Keratinocyte (primary cell): ENCODE measurements around the gene ZNF185. TPM values are rescaled to one million over a fixed set of nuclear protein-coding genes. Genes with fewer than 3 reads are reported as not detected.

ENCODE experiments used
- DNase-seq: peaks from one replicate; pipeline ENCODE4 v3.0.0-alpha.2; 2011; ENCODE audit warnings: low read depth, missing footprints, low spot score
- FAIRE-seq: peaks from 2 replicates; lab custom pipeline; 2011; peaks lifted over from hg19 to GRCh38; lab: Jason Lieb, UNC
- H2AFZ ChIP-seq: 2 replicates; pipeline ENCODE4 v1.6.0; 2012; ENCODE audit warnings: low read length, control low read depth, inconsistent platforms; ENCODE audit not compliant: control insufficient read depth
- H3K27ac ChIP-seq: 2 replicates; pipeline ENCODE4 v1.5.1; 2011; ENCODE audit warnings: low read length; ENCODE audit not compliant: control insufficient read depth, insufficient read depth
- H3K27me3 ChIP-seq: 3 replicates; pipeline ENCODE4 v1.6.0; 2011; ENCODE audit warnings: low read length; ENCODE audit not compliant: control insufficient read depth, insufficient read depth; ENCODE audit errors: extremely low read depth
- H3K36me3 ChIP-seq, 2 experiments: 2 replicates in 1 of 2; 3 replicates in 1 of 2; pipeline ENCODE4 v1.5.1; 2011; ENCODE audit warnings: low read length in 2 of 2, mild to moderate bottlenecking in 1 of 2; ENCODE audit not compliant: control insufficient read depth in 2 of 2, insufficient read depth in 2 of 2; ENCODE audit errors: extremely low read depth in 1 of 2
- H3K4me1 ChIP-seq: 3 replicates; pipeline ENCODE4 v1.5.1; 2011; ENCODE audit warnings: low read length; ENCODE audit not compliant: control insufficient read depth, insufficient read depth; ENCODE audit errors: extremely low read depth
- H3K4me2 ChIP-seq: 3 replicates; pipeline ENCODE4 v1.6.0; 2011; ENCODE audit warnings: low read depth, low read length; ENCODE audit not compliant: control insufficient read depth, insufficient read depth; ENCODE audit errors: extremely low read depth
- H3K4me3 ChIP-seq, 3 experiments: fragments of 200-600 bp in 1 of 3; sonication (generic) in 1 of 3; 2 replicates in 2 of 3; 3 replicates in 1 of 3; pipeline ENCODE4 v1.5.1; 2011 to 2016; ENCODE audit warnings: low read length in 3 of 3, mild to moderate bottlenecking in 3 of 3, control low read depth in 2 of 3, inconsistent platforms in 1 of 3, low read depth in 1 of 3, mixed read lengths in 1 of 3, mixed run types in 1 of 3, moderate library complexity in 1 of 3; ENCODE audit not compliant: control insufficient read depth in 2 of 3, insufficient read depth in 2 of 3; ENCODE audit errors: extremely low read depth in 1 of 3
- H3K79me2 ChIP-seq: 2 replicates; pipeline ENCODE4 v1.6.0; 2012; ENCODE audit warnings: low read length; ENCODE audit not compliant: control insufficient read depth, insufficient read depth
- H3K9ac ChIP-seq: 3 replicates; pipeline ENCODE4 v1.6.0; 2011; ENCODE audit warnings: low read length; ENCODE audit not compliant: control insufficient read depth, insufficient read depth; ENCODE audit errors: extremely low read depth
- H3K9me1 ChIP-seq: 3 replicates; pipeline ENCODE4 v1.6.0; 2011; ENCODE audit warnings: low read length; ENCODE audit not compliant: control insufficient read depth, insufficient read depth; ENCODE audit errors: extremely low read depth
- H3K9me3 ChIP-seq: 2 replicates; pipeline ENCODE4 v1.5.1; 2012; ENCODE audit warnings: low read depth, low read length; ENCODE audit not compliant: control insufficient read depth
- H4K20me1 ChIP-seq: 3 replicates; pipeline ENCODE4 v1.6.0; 2011; ENCODE audit warnings: low read length; ENCODE audit not compliant: control insufficient read depth, insufficient read depth; ENCODE audit errors: extremely low read depth
- EZH2 ChIP-seq: IDR thresholded peaks from one replicate; pipeline ENCODE4 v1.6.1; 2012; ENCODE audit warnings: inconsistent platforms, mild to moderate bottlenecking, low read length, moderate library complexity
- dilution Hi-C: fragments of 300-500 bp; cut with MboI; formaldehyde crosslinking; loops from one replicate; pipeline ENCODE4 v1.7.0; 2020; ENCODE audit warnings: low sequenced_read_pairs; ENCODE audit not compliant: extremely low pct_ligation_motif_present
- polyA plus RNA-seq, 5 experiments: library from polyadenylated mRNA; depleted of rRNA in 3 of 5; stranded (reverse) in 3 of 5; stranded (forward) in 1 of 5; unstranded in 1 of 5; fragments of >200 nt; gene quantifications; 1 replicate in 1 of 5; 2 replicates in 3 of 5; 3 replicates in 1 of 5; pipeline versions ENCODE4 v1.2.1 to v1.2.3, GENCODE V29; 2011 to 2012; ENCODE audit warnings: missing spikeins in 2 of 5, low read depth in 1 of 5, low replicate concordance in 1 of 5
- TF ChIP-seq, protein P1 (sequence below), 3 experiments: IDR thresholded peaks in 1 of 3; conservative IDR thresholded peaks in 1 of 3; optimal IDR thresholded peaks in 1 of 3; 2 replicates in 2 of 3; 3 replicates in 1 of 3; pipeline versions ENCODE3 to v1.5.1; 2011; ENCODE audit warnings: low read length in 3 of 3, mild to moderate bottlenecking in 3 of 3, moderate library complexity in 2 of 3, control low read depth in 1 of 3, inconsistent platforms in 1 of 3; ENCODE audit not compliant: insufficient read depth in 2 of 3; ENCODE audit errors: extremely low read depth in 1 of 3

Gene ZNF185
- polyA plus RNA-seq, 1 donor (not counting 4 experiments of a cell fraction or from before 2014, with no cell fraction given), result 55.6 TPM

DNA sequence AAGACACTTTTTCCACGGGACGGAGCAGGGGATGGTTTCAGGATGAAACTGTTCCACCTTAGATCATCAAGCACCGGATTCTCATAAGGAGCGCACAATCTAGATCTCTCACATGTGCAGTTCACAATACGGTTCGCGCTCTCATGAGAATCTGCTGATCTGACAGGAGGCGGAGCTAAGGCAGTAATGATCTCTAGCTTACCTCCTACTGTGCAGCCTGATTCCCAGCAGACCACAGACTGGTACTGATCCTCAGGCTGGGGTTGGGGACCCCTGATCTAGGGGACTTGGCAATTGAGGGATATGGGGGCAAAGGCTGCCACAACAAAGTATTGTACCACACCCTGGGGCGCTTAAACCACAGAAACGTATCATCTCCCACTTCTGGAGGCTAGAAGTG, 25.7 kb downstream of the ZNF185 start:
- no peak for FAIRE-seq
- dilution Hi-C loops, result no loop called here

DNA sequence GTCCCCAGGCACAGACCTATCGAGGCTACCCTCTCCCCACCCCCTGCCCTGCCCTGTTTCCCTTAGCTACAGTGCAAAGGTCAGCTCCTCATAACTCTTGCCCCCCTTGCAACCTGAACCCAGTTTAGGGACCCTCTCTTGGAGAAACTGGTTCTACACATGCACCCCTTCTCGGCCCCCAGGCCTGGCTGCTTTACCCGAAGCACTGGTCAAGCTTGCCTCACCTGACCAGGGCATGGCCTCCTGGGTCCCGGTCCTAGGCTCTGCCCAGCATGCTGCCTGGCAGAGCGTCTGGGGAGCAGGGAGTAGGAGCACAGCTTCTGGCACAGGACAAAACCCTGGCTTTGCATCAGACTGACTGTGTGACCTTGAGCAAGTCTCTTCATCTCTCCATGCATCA, 28.0 kb downstream of the ZNF185 start:
- Histone ChIP-seq H3K36me3 (peaks cover 0 to 2% of the 10 kb centered on the region in 2 experiments), H3K27ac (no peak overlapping the region), H3K9me1 (no peaks in the 10 kb centered on the region), H4K20me1 (no peaks in the 10 kb centered on the region), H3K4me2 (no peak overlapping the region), H3K4me1 (peaks cover 3% of the 10 kb centered on the region), H3K4me3 (no peak overlapping the region), H3K79me2 (no peaks in the 10 kb centered on the region), H3K9me3 (no peaks in the 10 kb centered on the region), H3K9ac (no peak overlapping the region), H2AFZ (no peak overlapping the region), H3K27me3 (no peaks in the 10 kb centered on the region)
- no peak for FAIRE-seq
- DNase-seq, result no peak
- dilution Hi-C loops, result no loop called here
- TF ChIP-seq, protein P1, sequence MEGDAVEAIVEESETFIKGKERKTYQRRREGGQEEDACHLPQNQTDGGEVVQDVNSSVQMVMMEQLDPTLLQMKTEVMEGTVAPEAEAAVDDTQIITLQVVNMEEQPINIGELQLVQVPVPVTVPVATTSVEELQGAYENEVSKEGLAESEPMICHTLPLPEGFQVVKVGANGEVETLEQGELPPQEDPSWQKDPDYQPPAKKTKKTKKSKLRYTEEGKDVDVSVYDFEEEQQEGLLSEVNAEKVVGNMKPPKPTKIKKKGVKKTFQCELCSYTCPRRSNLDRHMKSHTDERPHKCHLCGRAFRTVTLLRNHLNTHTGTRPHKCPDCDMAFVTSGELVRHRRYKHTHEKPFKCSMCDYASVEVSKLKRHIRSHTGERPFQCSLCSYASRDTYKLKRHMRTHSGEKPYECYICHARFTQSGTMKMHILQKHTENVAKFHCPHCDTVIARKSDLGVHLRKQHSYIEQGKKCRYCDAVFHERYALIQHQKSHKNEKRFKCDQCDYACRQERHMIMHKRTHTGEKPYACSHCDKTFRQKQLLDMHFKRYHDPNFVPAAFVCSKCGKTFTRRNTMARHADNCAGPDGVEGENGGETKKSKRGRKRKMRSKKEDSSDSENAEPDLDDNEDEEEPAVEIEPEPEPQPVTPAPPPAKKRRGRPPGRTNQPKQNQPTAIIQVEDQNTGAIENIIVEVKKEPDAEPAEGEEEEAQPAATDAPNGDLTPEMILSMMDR (optimal IDR thresholded peaks at IDR 0.05 in 1 of 3, IDR thresholded peaks at IDR 0.05 in 1 of 3, conservative IDR thresholded peaks at IDR 0.05 in 1 of 3; ENCODE audit: extremely low read depth in 1 of 3, insufficient read depth in 2 of 3, low read length in 3 of 3), result no peak
- TF ChIP-seq EZH2, result no peak

More for the DNA sequence above, 25.7 kb downstream of the ZNF185 start:
- Histone ChIP-seq H3K4me2 (no peak overlapping the region), H3K9ac (no peak overlapping the region), H2AFZ (no peak overlapping the region), H3K4me3 (no peak overlapping the region), H3K9me3 (no peaks in the 10 kb centered on the region), H3K27ac (no peak overlapping the region), H3K27me3 (no peaks in the 10 kb centered on the region), H4K20me1 (no peaks in the 10 kb centered on the region), H3K9me1 (no peaks in the 10 kb centered on the region), H3K36me3 (peaks cover 2 to 3% of the 10 kb centered on the region in 2 experiments), H3K79me2 (no peaks in the 10 kb centered on the region), H3K4me1 (peaks cover 3% of the 10 kb centered on the region)
- DNase-seq, result no peak
- TF ChIP-seq EZH2, result no peak
- TF ChIP-seq, protein P1 (optimal IDR thresholded peaks at IDR 0.05 in 1 of 3, IDR thresholded peaks at IDR 0.05 in 1 of 3, conservative IDR thresholded peaks at IDR 0.05 in 1 of 3; ENCODE audit: extremely low read depth in 1 of 3, insufficient read depth in 2 of 3, low read length in 3 of 3), result no peak
